Head of caudate nucleus (tissue), 42 donors: ENCODE measurements around the gene RALA.

Experiments used
- DNase-seq, 42 donors: peaks; one replicate each; pipeline versions ENCODE4 v3.0.0 to v3.0.0-alpha.2; 2020 to 2021; ENCODE audit warnings: mixed read lengths in 7 of 42
- intact Hi-C: fragments of 100-400 bp; cut with DNase I; formaldehyde crosslinking; loops from one replicate; pipeline ENCODE4 v1.15.0; 2022

The RALA gene

DNA sequence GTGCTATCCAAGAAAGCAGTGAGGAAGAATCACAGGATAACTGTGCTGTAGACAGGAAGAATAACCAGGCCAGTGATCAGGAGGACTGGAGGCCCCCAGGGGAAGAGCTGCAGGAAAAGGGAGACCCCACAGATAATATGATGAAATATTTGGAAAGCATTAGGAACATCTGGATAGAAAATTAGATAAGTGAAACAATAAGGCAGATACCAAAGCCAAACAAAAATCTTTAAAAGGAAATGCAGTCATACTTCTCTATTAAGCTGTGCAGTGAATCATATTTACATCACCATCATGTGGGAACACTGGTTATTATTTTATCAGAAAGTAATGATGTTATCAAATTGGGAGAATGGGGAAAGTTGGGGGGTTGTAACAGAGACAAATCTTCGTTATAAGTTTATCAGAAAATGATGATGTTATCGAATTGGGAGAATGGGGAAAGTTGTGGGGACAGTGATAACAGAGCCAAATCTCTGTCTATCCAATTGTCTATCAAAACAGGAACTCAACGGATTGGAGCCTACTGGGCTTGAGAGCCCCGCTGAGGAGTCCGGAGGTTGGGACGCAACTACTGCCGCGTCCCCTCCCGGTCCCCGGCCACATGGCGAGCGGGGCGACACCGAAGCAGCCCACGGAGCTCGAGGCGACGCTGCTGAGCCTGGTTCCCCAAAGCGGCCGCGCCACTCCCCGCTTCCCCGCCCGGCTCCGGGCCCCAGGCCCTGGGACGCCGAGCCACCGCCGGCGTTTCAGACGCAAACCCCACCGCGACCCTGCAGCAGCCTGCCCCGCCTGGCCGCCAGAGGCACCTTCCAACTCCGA, 14.0 kb upstream of the RALA start:
- intact Hi-C loops = no loop called here
- peak in 5 of 42 donors; percentile 3 to 28 (median 9) for DNase-seq

DNA sequence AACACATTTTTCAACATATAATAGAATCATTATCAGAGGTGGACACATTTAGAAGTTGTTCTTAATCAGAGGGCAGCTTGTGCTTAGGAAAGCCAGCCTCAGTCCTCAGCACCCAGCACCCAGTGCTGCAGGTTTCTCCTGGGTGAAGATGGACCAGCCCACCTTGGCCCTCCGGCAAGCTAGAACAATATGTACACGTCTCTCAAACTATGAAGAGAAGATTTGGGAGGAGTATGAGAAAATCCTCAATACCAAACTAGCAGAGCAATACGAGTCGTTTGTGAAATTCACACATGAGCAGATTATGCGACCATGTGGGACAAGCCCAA, 13.5 kb upstream of the RALA start:
- no peak for DNase-seq
- intact Hi-C loops = no loop called here

DNA sequence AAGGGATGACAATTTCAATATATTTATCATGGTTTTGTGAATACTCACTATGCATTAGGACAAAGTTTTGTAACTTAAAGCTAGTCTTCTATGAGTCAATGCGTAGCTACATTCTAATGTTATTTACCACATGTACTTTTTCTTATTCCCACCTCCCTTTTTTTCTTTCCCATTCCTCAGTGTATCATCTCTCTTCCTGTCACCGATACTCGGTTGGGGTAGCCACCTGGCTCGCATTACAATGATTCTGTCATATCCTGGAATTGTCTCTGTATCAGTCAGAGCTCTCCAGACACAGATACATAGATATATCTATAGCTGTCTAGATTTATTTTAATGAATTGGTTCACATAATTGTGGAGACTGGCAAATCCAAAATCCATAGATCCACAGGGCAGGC, 9.8 kb upstream of the RALA start:
- intact Hi-C loops = no loop called here
- no peak for DNase-seq

- DNase-seq = no peak
- intact Hi-C loops = no loop called here
These were observed 9.1 kb upstream of the RALA start for GRCh38 chr7:39614299-39614698.

DNA sequence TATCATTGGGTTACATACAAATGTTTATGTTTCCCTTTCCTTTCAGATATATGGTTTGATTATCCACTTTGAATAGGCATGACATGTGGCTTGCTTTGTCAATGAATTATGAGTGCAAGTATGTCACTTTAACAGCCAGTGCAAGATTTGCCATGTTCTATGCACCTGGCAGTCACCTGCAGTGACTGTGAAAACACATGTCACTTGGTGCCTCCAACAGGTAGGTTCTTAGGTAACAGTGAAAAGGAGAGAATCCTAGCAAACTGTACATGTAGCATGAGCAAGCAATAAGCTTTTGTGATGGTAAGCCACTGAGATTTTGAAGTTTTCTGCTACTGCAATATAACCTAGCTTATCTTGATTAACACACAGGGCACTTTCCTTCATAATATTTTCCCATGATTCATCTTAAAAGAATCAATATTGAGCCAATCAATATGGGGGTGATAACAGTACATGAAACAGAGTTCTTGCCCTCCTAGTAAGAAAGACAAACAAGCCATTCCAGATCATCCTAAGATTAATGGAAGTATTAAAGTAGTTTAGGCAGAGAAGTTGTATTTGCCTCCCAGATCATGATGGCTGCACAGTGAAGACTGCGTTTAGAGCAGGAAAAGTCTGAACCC, 7.9 kb upstream of the RALA start:
- intact Hi-C loops = no loop called here
- no peak for DNase-seq

GRCh38 chr7:39616138-39616537, 7.2 kb upstream of the RALA start:
- intact Hi-C loops = no loop called here
- DNase-seq = no peak

- intact Hi-C loops = no loop called here
- DNase-seq = no peak
These were observed 6.4 kb upstream of the RALA start for GRCh38 chr7:39617005-39617404.

- no peak for DNase-seq
- intact Hi-C loops = no loop called here
These were observed 4.5 kb upstream of the RALA start for GRCh38 chr7:39618868-39619267.

DNA sequence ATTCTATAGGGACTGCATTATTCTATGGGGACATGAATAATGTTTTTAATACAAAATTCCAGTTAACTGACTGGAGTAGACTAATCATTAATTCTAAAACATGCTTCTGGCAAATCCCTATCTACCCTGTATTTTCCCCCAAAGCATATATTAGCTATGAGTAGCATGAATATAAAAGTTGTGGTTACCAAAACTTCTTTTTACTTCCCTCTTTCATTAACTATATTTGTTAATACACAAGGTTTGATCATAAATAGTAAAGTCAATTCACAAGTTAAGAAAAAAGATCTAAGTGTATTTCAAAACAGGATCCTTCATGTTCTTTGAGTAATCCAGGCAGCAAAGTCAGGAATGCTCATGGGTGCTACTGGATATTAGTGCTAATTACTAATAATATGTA, 2.9 kb upstream of the RALA start:
- intact Hi-C loops = loop anchor here (5.0 kb wide), 1 partner anchor 53 kb away; the partner anchor contains the start of gene YAE1
- no peak for DNase-seq

DNA sequence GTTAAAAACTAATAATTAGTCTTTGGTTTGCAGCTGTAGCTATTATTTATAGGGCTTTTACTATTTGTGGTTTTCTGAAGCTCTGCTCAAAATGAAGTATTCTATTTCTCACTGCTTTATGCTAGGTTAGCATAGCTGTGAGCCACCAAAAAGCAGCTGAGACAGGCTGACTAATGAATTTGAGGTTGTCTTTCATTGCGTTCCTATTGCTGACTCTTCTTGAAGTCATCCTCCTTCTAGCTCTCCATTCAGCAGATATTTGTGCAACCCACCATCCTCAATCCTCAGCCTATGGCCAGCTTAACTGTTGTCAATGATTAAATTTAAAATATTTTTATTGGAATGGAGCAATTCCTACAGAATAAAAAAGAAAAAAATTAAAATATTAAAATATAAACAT, 2.1 kb upstream of the RALA start:
- intact Hi-C loops = loop anchor here (5.0 kb wide), 1 partner anchor 54 kb away; the partner anchor contains the start of gene YAE1
- DNase-seq = no peak

DNA sequence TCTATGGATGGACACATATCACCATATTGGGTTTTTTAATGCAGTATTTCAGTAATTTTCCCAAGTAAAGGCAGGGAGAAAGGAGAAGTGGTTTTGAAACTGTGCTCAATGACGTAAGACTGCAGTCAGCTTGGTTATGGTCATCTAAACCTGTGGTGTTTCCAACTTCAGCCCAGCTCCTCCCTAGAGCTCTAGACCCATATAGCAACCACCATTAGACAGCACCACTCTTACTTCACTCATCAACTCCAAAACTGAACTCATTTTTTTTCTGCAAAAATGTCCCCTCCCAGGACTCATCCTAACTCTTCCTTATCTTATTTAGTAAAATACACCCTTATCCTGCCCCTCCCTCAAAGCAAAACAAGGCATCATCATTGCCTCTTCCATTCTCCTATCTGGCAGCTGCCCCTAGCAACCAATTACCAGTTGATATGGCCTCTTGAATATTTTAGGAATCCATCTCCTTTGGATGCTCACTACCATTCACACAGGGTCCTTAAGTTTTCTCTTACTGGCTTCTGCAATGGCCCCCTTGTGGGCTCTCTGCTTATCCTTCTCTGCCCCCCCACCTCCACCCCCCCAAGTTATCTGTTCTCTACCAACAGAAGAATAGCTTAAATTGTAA, 1.5 kb upstream of the RALA start:
- no peak for DNase-seq
- intact Hi-C loops = loop anchor here (5.0 kb wide), 1 partner anchor 55 kb away; the partner anchor contains the start of gene YAE1

- DNase-seq = no peak
- intact Hi-C loops = loop anchor here (5.0 kb wide), 1 partner anchor 55 kb away; the partner anchor contains the start of gene YAE1
These were observed 763 bp upstream of the RALA start for GRCh38 chr7:39622609-39623008.

- intact Hi-C loops = loop anchor here (5.0 kb wide), 1 partner anchor 57 kb away; the partner anchor contains the start of gene YAE1
These were observed 515 bp downstream of the RALA start for GRCh38 chr7:39623732-39624441.

DNA sequence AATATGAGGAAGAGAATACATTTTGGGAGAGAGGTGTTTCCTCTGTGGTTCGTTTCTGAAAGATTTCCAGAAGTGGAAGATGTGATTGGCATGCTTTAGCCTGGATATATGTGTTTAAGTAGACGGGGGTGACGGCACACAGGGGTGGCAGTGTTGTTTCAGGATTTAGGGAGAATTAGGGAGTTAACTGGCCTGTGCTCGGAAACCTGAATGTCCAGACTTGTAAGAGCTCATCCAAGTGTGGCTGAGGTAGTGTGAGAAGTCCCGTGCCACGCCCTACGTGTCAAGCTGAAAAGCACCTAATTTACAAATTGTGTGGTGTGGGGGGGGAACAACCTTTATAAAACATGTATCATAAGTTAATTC, 1.1 kb downstream of the RALA start:
- intact Hi-C loops = loop anchor here (5.0 kb wide), 1 partner anchor 57 kb away; the partner anchor contains the start of gene YAE1
- DNase-seq = peak in 12 of 42 donors; percentile 4 to 42 (median 14)

More at GRCh38 chr7:39623732-39624441, 515 bp downstream of the RALA start:
- DNase-seq = peak in 21 of 42 donors; percentile 11 to 66 (median 31)

DNA sequence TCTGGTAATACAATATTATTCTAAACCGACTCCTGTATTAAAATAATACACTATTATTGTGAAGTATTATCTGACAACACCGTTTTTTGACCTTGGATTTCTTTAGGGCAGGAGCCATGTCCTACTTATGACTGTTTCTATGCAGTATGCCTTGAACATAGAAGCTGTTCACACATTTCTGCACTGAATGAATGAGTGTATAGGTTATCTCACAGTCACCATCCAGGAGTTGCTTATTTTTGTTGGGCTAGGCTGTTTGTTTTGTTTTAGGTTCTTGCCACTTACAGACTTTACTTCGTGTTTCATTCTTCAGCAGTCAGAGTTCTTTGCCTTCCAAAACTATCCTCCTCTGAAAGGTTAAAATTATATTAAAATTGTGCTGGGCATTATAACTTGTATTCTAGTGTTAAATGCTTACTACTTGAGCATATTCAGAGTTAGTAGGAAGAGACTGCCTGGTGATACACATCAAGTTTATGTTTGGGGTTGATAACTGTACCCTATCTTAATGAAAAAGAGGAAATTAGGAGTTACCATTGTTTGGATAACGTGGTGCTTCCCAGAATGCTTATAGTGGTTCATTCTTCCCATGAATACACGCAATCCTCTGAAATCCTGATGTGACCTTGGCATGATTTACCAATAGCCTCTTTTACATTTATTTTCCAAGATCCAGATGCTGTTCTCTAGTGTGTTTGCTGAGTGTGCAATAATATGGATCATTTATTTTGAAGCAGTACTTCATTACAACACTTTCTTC, 1.7 kb downstream of the RALA start:
- intact Hi-C loops = loop anchor here (5.0 kb wide), 2 partner anchors 58 to 112 kb away; partner anchors contain the start of gene YAE1
- DNase-seq = no peak

DNA sequence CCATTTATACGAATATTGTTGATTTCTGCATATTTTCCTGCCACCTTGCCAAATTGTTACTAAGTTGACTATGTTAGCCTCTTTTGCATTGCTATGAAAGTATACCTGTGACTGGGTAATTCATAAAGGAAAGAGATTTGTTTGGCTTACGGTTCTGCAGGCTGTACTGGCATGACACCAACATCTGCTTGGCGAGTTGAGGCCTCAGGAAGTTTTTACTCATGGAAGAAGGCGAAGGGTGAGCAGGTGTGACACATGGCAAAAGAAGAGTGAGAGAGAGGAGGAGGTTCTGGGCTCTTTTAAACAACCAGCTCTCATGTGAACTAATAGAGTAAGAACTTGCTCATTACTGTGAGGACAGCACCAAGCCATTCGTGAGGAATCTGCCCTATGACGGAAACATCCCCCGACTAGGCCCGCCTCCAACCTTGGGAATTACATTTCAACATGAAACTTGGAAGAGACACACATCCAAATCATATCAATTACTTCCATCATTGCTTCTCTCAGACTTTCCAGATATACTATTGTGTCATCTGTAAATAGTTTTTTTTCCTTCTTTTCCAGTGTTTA, 8.4 kb downstream of the RALA start:
- no peak for DNase-seq
- intact Hi-C loops = no loop called here

- intact Hi-C loops = no loop called here
- no peak for DNase-seq
These were observed 10.4 kb downstream of the RALA start for GRCh38 chr7:39633563-39634477.
